Cardiac muscle cell (in vitro differentiated cells and primary cell): ENCODE data around the gene TSBP1. TPM values are rescaled to one million over a fixed set of nuclear protein-coding genes. Genes with fewer than 3 reads are reported as not detected.
"Not testable (repeated sequence)": the region's sequence is repeated elsewhere in the genome, so short reads cannot be mapped to it uniquely, and the experiment has no call there.

Source experiments
- DNase-seq, 2 donors: peaks; one replicate each; pipeline versions ENCODE4 v3.0.0 to v3.0.0-alpha.2; 2010 to 2017; ENCODE audit warnings: low read depth in 1 of 2, low spot score in 1 of 2
- H3K27ac ChIP-seq: fragments of 200-600 bp; sonication (generic); 2 replicates; pipeline ENCODE4 v1.5.1; 2016
- H3K27me3 ChIP-seq: fragments of 200-600 bp; sonication (generic); 2 replicates; pipeline ENCODE4 v1.6.0; 2016; ENCODE audit warnings: control low read depth
- H3K36me3 ChIP-seq: fragments of 200-600 bp; sonication (generic); 2 replicates; pipeline ENCODE4 v1.5.1; 2016; ENCODE audit warnings: control low read depth
- H3K4me1 ChIP-seq: fragments of 200-600 bp; sonication (generic); 2 replicates; pipeline ENCODE4 v1.8.1; 2017; ENCODE audit warnings: low read depth, mild to moderate bottlenecking, mixed run types
- H3K4me3 ChIP-seq: fragments of 200-600 bp; sonication (generic); 2 replicates; pipeline ENCODE4 v1.5.1; 2016; ENCODE audit warnings: mild to moderate bottlenecking
- H3K9me3 ChIP-seq: fragments of 200-600 bp; sonication (generic); 2 replicates; pipeline ENCODE4 v1.5.1; 2017; ENCODE audit warnings: low read depth, mild to moderate bottlenecking, control low read depth
- CTCF ChIP-seq: IDR thresholded peaks from 2 replicates; pipeline ENCODE4 v1.5.1; 2012; ENCODE audit warnings: low read depth, mild to moderate bottlenecking, low read length
- polyA plus RNA-seq: library from polyadenylated mRNA; unstranded; fragments of >200 nt; fragmentation: Nextera tagmentation; extraction: Ambion mirVana; gene quantifications from 2 replicates; pipeline ENCODE4 v1.2.1, GENCODE V29; 2016
- total RNA-seq: library from RNA; depleted of rRNA; stranded (reverse); fragments of >200 nt; gene quantifications from 2 replicates; pipeline ENCODE4 v1.2.3, GENCODE V29; 2016

TSBP1 gene
- total and polyA plus RNA-seq, 2 experiments from 2014 or later, result not detected

- DNase-seq, result no peak
- no peak overlapping the region for H3K27ac ChIP-seq
- H3K9me3 ChIP-seq, result no peaks in the 10 kb centered on the region
- H3K4me3 ChIP-seq, result no peak overlapping the region
- TF ChIP-seq CTCF, result no peak
- peaks cover 16% of the 10 kb centered on the region for H3K27me3 ChIP-seq
- no peaks in the 10 kb centered on the region for H3K36me3 ChIP-seq
- H3K4me1 ChIP-seq, result no peaks in the 10 kb centered on the region
Measured at GRCh38 chr6:32294566-32294965, 77.1 kb downstream of the TSBP1 start.

GRCh38 chr6:32293695-32294094 lies 78.0 kb downstream of the TSBP1 start:
- H3K4me1 ChIP-seq, result no peaks in the 10 kb centered on the region
- no peaks in the 10 kb centered on the region for H3K36me3 ChIP-seq
- no peak for TF ChIP-seq CTCF
- no peak overlapping the region for H3K4me3 ChIP-seq
- H3K27me3 ChIP-seq, result peaks cover 16% of the 10 kb centered on the region
- H3K27ac ChIP-seq, result no peak overlapping the region
- no peak for DNase-seq
- no peaks in the 10 kb centered on the region for H3K9me3 ChIP-seq

GRCh38 chr6:32291543-32291942 lies 80.2 kb downstream of the TSBP1 start:
- Histone ChIP-seq H3K36me3 (no peaks in the 10 kb centered on the region), H3K4me3 (no peak overlapping the region), H3K4me1 (no peaks in the 10 kb centered on the region), H3K27ac (no peak overlapping the region), H3K9me3 (no peaks in the 10 kb centered on the region), H3K27me3 (peaks cover 16% of the 10 kb centered on the region)
- no peak for DNase-seq
- no peak for TF ChIP-seq CTCF

GRCh38 chr6:32290886-32291450 lies 80.7 kb downstream of the TSBP1 start:
- TF ChIP-seq CTCF, result no peak
- Histone ChIP-seq H3K36me3 (no peaks in the 10 kb centered on the region), H3K27ac (no peak overlapping the region), H3K4me1 (no peaks in the 10 kb centered on the region), H3K9me3 (no peaks in the 10 kb centered on the region), H3K4me3 (no peak overlapping the region), H3K27me3 (peaks cover 16% of the 10 kb centered on the region)
- peak in 1 of 2 donors; percentile 65 for DNase-seq

GRCh38 chr6:32288426-32288825 lies 83.3 kb downstream of the TSBP1 start:
- no peaks in the 10 kb centered on the region for H3K36me3 ChIP-seq

GRCh38 chr6:32273801-32274577 lies 97.7 kb downstream of the TSBP1 start:
- not testable (repeated sequence) for H3K27ac ChIP-seq, H3K4me1 ChIP-seq, H3K27me3 ChIP-seq, DNase-seq, H3K9me3 ChIP-seq, H3K4me3 ChIP-seq, H3K36me3 ChIP-seq

More at GRCh38 chr6:32288426-32288825, 83.3 kb downstream of the TSBP1 start:
- Histone ChIP-seq H3K9me3 (no peaks in the 10 kb centered on the region), H3K27ac (no peak overlapping the region), H3K4me1 (no peaks in the 10 kb centered on the region), H3K27me3 (peaks cover 11% of the 10 kb centered on the region), H3K4me3 (no peak overlapping the region)
- DNase-seq, result no peak
- no peak for TF ChIP-seq CTCF
